ENCODE results near the gene OLA1.

- TF ChIP-seq CTCF (IDR thresholded peaks at IDR 0.05) (no peak), POLR2AphosphoS5 (IDR thresholded peaks at IDR 0.05) (no peak), POLR2A (IDR thresholded peaks at IDR 0.05) (no peak)
These were observed 178.1 kb downstream of the OLA1 start for GRCh38 chr2:174070281-174070680.

Data from breast epithelium (tissue), 3 donors.